Gastrocnemius medialis (tissue), 4 donors: Measurements from ENCODE around the gene BCAP29. TPM values are rescaled to one million over a fixed set of nuclear protein-coding genes. Genes with fewer than 3 reads are reported as not detected.
"Not testable (repeated sequence)": the region's sequence is repeated elsewhere in the genome, so short reads cannot be mapped to it uniquely, and the experiment has no call there.

Source experiments
- ATAC-seq, 2 donors: fragments of 150-250 bp; one replicate each; pipeline ENCODE4 v1.9.1; 2016
- DNase-seq, 2 donors: peaks; one replicate each; pipeline ENCODE4 v3.0.0-alpha.2; 2019
- H3K27ac ChIP-seq, 4 donors: fragments of 200-600 bp; sonication (generic); 1 replicate in 1 of 4; 2 replicates in 3 of 4; pipeline ENCODE4 v1.5.1; 2016 to 2018; ENCODE audit warnings: mild to moderate bottlenecking in 2 of 4, moderate library complexity in 1 of 4
- H3K27me3 ChIP-seq, 3 donors: fragments of 200-600 bp; sonication (generic) in 2 of 3; 1 replicate in 1 of 3; 2 replicates in 2 of 3; pipeline versions ENCODE4 v1.5.1 to v1.6.0; 2016 to 2019; ENCODE audit warnings: mild to moderate bottlenecking in 1 of 3, moderate library complexity in 1 of 3
- H3K36me3 ChIP-seq, 2 donors: fragments of 200-600 bp; sonication (generic) in 1 of 2; one replicate each; pipeline ENCODE4 v1.5.1; 2017 to 2018
- H3K4me1 ChIP-seq, 2 donors: fragments of 200-600 bp; sonication (generic) in 1 of 2; one replicate each; pipeline ENCODE4 v1.5.1; 2016 to 2017; ENCODE audit warnings: mild to moderate bottlenecking in 2 of 2
- H3K4me3 ChIP-seq, 4 donors: fragments of 200-600 bp; sonication (generic) in 3 of 4; 1 replicate in 1 of 4; 2 replicates in 3 of 4; pipeline ENCODE4 v1.5.1; 2016 to 2019; ENCODE audit warnings: mild to moderate bottlenecking in 2 of 4
- H3K9me3 ChIP-seq, 3 donors: fragments of 200-600 bp; sonication (generic) in 2 of 3; 1 replicate in 1 of 3; 2 replicates in 2 of 3; pipeline ENCODE4 v1.5.1; 2016 to 2019
- CTCF ChIP-seq, 5 experiments: fragments of 450-650 bp in 3 of 5; fragments of 200-600 bp in 2 of 5; sonication (generic) in 2 of 5; IDR thresholded peaks in 4 of 5; conservative IDR thresholded peaks in 1 of 5; 1 replicate in 4 of 5; 2 replicates in 1 of 5; pipeline ENCODE4 v1.5.1; 2016 to 2019; ENCODE audit warnings: antibody characterized with exemption in 5 of 5, mild to moderate bottlenecking in 3 of 5, moderate library complexity in 3 of 5
- POLR2A ChIP-seq, 2 donors: fragments of 450-650 bp; IDR thresholded peaks; one replicate each; pipeline ENCODE4 v1.6.1; 2017; ENCODE audit warnings: antibody characterized with exemption in 2 of 2, mild to moderate bottlenecking in 2 of 2, moderate library complexity in 2 of 2
- in situ Hi-C, 4 donors: fragments of 200-750 bp; cut with MboI; loops; one replicate each; pipeline versions ENCODE4 v1.15.0 to v1.8.0; 2017; ENCODE audit warnings: low sequenced_read_pairs in 4 of 4
- intact Hi-C: fragments of 100-400 bp; cut with DNase I; formaldehyde crosslinking; loops from one replicate; pipeline ENCODE4 v1.15.1; 2023; ENCODE audit warnings: low total_unique reads
- total RNA-seq, 4 donors: library from RNA; depleted of rRNA; stranded (reverse); fragments of >200 nt; gene quantifications; one replicate each; pipeline versions ENCODE4 v1.1.0 to v1.2.3, GENCODE V29; 2016

The BCAP29 gene
- total RNA-seq, 4 donors from 2014 or later = 125 to 152 (median 129) TPM

DNA sequence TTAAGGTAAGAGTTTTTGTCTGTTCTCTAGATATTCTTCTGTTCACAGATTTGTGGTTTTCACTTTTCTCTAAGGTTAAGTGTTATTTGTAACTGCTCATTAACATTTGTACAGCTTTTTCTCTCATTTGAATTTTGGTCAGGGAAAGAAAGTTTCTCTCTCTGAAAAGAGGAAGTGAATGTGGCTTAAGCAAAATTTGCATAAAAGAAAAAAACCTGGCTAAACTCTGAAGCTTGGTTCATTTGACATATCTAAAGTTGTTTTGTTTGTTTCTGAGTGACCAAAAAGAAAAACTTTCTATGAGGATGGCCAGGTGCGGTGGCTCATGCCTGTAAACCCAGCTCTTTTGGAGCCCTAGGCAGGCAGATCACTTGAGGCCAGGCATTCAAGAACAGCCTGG lies 58.5 kb downstream of the BCAP29 start:
- Histone ChIP-seq H3K4me1 (no peaks in the 10 kb centered on the region), H3K27me3 (no peaks in the 10 kb centered on the region), H3K36me3 (no peaks in the 10 kb centered on the region), H3K9me3 (no peaks in the 10 kb centered on the region), H3K27ac (no peak overlapping the region), H3K4me3 (no peak overlapping the region)
- DNase-seq (no peak), ATAC-seq (no peak)
- intact Hi-C loops (no loop called here), in situ Hi-C loops (no loop called here)
- no peak for TF ChIP-seq CTCF (IDR thresholded peaks at IDR 0.05 in 4 of 5, conservative IDR thresholded peaks at IDR 0.05 in 1 of 5)
- TF ChIP-seq POLR2A (IDR thresholded peaks at IDR 0.05) = no peak

GRCh38 chr7:107639070-107639469 lies 59.0 kb downstream of the BCAP29 start:
- in situ Hi-C loops = not testable (repeated sequence)

GRCh38 chr7:107641676-107642075 lies 61.6 kb downstream of the BCAP29 start:
- TF ChIP-seq POLR2A (IDR thresholded peaks at IDR 0.05) (no peak), CTCF (IDR thresholded peaks at IDR 0.05 in 4 of 5, conservative IDR thresholded peaks at IDR 0.05 in 1 of 5) (no peak)
- H3K36me3 ChIP-seq = no peaks in the 10 kb centered on the region
- no peak overlapping the region for H3K4me3 ChIP-seq
- in situ Hi-C loops = no loop called here
- no peak for DNase-seq
- H3K4me1 ChIP-seq = no peaks in the 10 kb centered on the region
- no peaks in the 10 kb centered on the region for H3K27me3 ChIP-seq
- intact Hi-C loops = no loop called here
- no peak for ATAC-seq
- no peak overlapping the region for H3K27ac ChIP-seq
- no peaks in the 10 kb centered on the region for H3K9me3 ChIP-seq

More at GRCh38 chr7:107639070-107639469, 59.0 kb downstream of the BCAP29 start:
- H3K27ac ChIP-seq, H3K9me3 ChIP-seq, ATAC-seq, H3K27me3 ChIP-seq, H3K36me3 ChIP-seq, H3K4me1 ChIP-seq, H3K4me3 ChIP-seq, intact Hi-C loops, DNase-seq: not testable (repeated sequence)

GRCh38 chr7:107642501-107642900 lies 62.5 kb downstream of the BCAP29 start:
- DNase-seq = no peak
- H3K4me1 ChIP-seq = no peaks in the 10 kb centered on the region
- H3K27me3 ChIP-seq = no peaks in the 10 kb centered on the region
- no peak for ATAC-seq
- no peaks in the 10 kb centered on the region for H3K36me3 ChIP-seq
- intact Hi-C loops = no loop called here
- TF ChIP-seq CTCF (IDR thresholded peaks at IDR 0.05 in 4 of 5, conservative IDR thresholded peaks at IDR 0.05 in 1 of 5) = no peak
- no peak for TF ChIP-seq POLR2A (IDR thresholded peaks at IDR 0.05)
- no peak overlapping the region for H3K27ac ChIP-seq
- in situ Hi-C loops = no loop called here
- no peaks in the 10 kb centered on the region for H3K9me3 ChIP-seq
- no peak overlapping the region for H3K4me3 ChIP-seq

- Histone ChIP-seq H3K9me3 (no peaks in the 10 kb centered on the region), H3K36me3 (no peaks in the 10 kb centered on the region), H3K4me3 (no peak overlapping the region), H3K27ac (no peak overlapping the region), H3K4me1 (no peaks in the 10 kb centered on the region), H3K27me3 (no peaks in the 10 kb centered on the region)
- ATAC-seq (no peak), DNase-seq (no peak)
- TF ChIP-seq CTCF (IDR thresholded peaks at IDR 0.05 in 4 of 5, conservative IDR thresholded peaks at IDR 0.05 in 1 of 5) (no peak), POLR2A (IDR thresholded peaks at IDR 0.05) (no peak)
- intact Hi-C loops (no loop called here), in situ Hi-C loops (no loop called here)
Measured at GRCh38 chr7:107643407-107643806, 63.4 kb downstream of the BCAP29 start.
